Left cardiac atrium (tissue), 4 donors: ENCODE measurements around the gene DYNC1I1. TPM values are rescaled to one million over a fixed set of nuclear protein-coding genes. Genes with fewer than 3 reads are reported as not detected.

Source experiments
- ATAC-seq, 2 donors: fragments of 200-7000 bp; cut with Tn5 transposase; one replicate each; pipeline ENCODE4 v1.9.1; 2020; ENCODE audit warnings: mild to moderate bottlenecking in 2 of 2, moderate library complexity in 2 of 2
- DNase-seq: peaks from one replicate; pipeline ENCODE4 v3.0.0-alpha.2; 2020
- intact Hi-C, 2 donors: fragments of 100-400 bp; cut with DNase I; formaldehyde crosslinking; loops; one replicate each; pipeline versions ENCODE4 v1.14.1 to v1.15.1; 2022 to 2023
- total RNA-seq, 2 donors: library from RNA; stranded (reverse); fragmentation: NEBNext Ultra II Directional; extraction: Animal tissue kit (Norgen Biotek cat#: 25700); gene quantifications; one replicate each; pipeline ENCODE4 v1.2.1, GENCODE V29; 2021
- donor health status: DM: no; HTN: yes; CAD: no.
- donor health status: DM: no; HTN: yes; CAD: no; lungs with severe emphysema.
- donor health status: DM: yes; HTN: yes; CAD: no.
- donor health status: Dilated cardiomyopathy.

The DYNC1I1 gene
- total RNA-seq, 2 donors from 2014 or later, result 18.5 to 23.6 TPM

- ATAC-seq, result no peak
- DNase-seq, result no peak
- intact Hi-C loops, result no loop called here
Measured at GRCh38 chr7:96033009-96033598, 260.8 kb downstream of the DYNC1I1 start.

DNA sequence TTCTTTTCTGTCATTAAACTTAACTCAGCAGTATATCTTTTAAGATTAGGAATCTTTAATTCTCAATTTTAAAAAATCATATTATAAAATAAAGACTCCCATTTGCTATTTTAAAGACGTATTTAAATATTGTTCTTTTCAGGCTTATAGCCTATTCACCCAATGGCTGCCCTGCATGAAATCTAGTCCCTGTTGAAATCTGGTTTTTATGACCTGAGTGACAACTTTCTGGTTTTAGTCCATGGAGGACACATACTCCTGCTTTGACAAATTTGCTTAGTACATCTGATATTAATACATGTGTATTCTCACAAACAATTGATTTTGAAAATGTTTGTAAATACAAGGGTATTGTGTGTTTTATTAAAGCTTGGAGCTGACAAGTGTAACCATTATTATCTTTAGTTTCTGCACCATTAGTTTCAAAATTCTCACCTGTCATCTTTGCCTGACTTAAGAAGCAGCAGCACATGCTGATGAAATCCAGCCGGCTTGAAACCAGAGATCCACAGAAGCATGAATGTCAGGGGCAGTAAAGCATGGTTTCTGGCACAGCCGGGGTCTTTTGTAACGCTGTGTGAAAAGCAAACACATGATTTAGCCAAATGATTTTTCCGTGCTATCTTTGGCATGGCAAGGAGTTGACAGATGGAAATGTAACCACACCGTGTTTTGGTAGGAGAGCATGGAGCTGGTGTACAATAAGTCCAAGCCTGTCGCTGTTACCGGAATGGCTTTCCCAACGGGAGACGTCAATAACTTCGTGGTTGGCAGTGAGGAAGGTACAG, 262.8 kb downstream of the DYNC1I1 start:
- ATAC-seq (peak in 1 of 2 donors; percentile 16), DNase-seq (peak; percentile 28)
- intact Hi-C loops, result no loop called here

- ATAC-seq (no peak), DNase-seq (no peak)
- intact Hi-C loops, result no loop called here
Measured at GRCh38 chr7:96040250-96040772, 268.0 kb downstream of the DYNC1I1 start.

- DNase-seq (no peak), ATAC-seq (no peak)
- intact Hi-C loops, result no loop called here
Measured at GRCh38 chr7:96041171-96041570, 268.8 kb downstream of the DYNC1I1 start.

DNA sequence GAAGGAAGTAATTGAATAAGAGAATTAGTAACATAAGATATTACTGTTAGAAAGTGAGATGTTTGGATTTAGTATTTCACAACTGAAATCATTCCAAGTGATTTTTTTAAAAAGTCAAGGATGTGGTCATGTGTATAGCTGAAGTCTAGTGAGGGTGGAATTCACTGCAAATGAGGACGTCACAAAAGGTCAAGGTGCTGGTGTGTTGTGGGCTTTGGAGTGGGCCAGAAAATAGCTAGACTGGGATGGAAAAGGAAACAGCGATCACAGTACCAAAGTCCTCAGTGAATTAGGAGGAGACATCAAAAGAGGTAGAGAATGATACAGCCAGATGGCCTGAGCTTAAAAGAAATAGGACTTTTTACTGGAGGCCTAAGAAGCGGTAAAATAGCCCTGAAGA, 272.8 kb downstream of the DYNC1I1 start:
- no peak for DNase-seq
- ATAC-seq, result no peak
- intact Hi-C loops, result no loop called here

GRCh38 chr7:96045919-96046318, 273.6 kb downstream of the DYNC1I1 start:
- DNase-seq, result no peak
- ATAC-seq, result no peak
- intact Hi-C loops, result no loop called here

GRCh38 chr7:96052289-96052688, 279.9 kb downstream of the DYNC1I1 start:
- intact Hi-C loops, result no loop called here
- ATAC-seq (no peak), DNase-seq (no peak)

DNA sequence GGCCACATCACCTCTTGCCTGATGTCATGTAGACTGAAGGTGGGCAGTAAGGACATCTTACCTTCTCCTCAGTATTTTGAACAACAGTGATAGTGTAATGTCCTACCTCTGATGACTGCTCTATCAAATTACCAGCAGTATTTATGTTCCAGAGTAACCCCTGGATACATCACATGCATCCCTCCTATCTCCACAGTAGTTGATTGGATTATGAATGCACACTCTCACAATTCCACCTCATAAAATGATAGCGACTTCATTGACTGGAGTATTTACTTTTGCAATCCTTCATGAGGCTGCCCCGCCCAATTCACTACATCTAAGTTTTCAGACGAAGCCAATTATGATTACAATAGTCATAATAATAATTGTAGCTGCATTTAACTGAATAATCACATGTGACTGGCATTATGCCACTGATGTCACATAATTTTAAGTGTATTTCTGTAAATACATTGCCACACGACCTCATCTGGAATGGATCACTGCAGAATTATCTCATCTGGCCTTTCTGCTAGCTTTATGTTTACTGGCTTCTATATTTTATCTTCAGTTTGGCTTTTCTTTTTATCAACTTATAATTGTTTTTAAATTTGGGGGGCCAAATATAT, 280.6 kb downstream of the DYNC1I1 start:
- ATAC-seq (no peak), DNase-seq (no peak)
- intact Hi-C loops, result no loop called here

DNA sequence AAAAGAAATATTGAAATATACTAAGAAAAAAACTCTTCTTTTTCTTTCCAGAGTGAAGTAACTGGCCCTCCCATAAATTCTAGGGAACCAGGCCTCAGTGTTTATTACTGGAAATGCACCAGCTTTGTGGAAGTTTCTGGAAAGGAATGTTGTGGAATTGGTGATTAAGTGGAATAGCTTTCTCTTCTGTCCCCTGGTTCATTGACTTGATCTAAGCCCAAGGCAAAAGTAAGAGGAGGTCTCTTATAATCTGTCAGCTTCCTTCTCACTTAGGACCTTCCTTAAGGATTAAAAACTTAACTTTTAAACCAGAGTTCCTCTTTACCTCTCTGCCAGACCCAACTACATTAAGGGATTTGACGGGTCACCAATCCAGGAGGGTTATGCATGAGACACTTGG, 283.4 kb downstream of the DYNC1I1 start:
- ATAC-seq (no peak), DNase-seq (no peak)
- intact Hi-C loops, result no loop called here

DNA sequence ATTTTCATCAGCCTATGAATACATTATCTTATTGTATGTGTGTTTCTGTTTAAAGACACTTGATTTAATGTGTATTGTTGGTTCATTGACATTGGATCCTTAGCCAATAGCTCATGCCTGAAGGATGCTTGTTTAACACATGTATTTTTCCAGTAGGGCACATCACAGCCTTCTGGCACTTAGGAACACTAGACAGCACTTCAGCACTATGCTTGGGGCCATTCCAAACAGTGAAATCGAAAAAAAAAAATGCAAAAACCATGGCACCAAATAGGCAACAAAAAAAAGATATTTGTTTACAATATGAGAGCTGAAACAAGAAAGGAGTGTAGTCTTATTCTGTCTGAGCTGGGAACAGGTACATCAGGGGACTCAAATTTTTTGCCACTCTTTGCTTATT, 286.7 kb downstream of the DYNC1I1 start:
- intact Hi-C loops, result no loop called here
- DNase-seq, result no peak
- no peak for ATAC-seq

- no peak for ATAC-seq
- intact Hi-C loops, result no loop called here
- DNase-seq, result no peak
Measured at GRCh38 chr7:96061009-96061408, 288.7 kb downstream of the DYNC1I1 start.

DNA sequence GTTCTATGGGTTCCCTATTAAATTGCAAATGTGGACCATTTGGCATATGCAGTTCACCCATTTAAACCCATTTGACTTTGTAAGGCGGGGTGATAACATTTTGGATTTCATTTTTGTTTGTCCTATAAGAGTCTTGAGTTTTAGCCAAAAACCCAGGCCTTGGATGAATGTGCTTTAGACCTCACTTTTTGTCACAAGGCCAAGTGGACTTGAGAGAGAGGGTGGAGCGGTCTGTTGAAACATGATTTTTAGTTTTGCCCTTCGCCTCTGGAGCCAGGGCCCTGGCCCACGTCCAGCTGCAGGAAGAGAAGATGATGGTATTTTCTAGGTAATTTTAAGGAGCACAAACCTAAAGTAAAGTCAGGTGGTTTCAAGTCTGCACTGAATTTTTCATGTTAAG, 289.5 kb downstream of the DYNC1I1 start:
- DNase-seq, result no peak
- intact Hi-C loops, result no loop called here
- peak in 1 of 2 donors; percentile 37 for ATAC-seq

- intact Hi-C loops, result no loop called here
- DNase-seq (no peak), ATAC-seq (no peak)
Measured at GRCh38 chr7:96067321-96067720, 295.0 kb downstream of the DYNC1I1 start.

GRCh38 chr7:96069401-96069800, 297.0 kb downstream of the DYNC1I1 start:
- DNase-seq, result no peak
- intact Hi-C loops, result no loop called here
- ATAC-seq, result no peak

GRCh38 chr7:96074871-96075270, 302.5 kb downstream of the DYNC1I1 start:
- DNase-seq (no peak), ATAC-seq (no peak)
- intact Hi-C loops, result loop anchor here (2.0 to 10.0 kb wide), 2 partner anchors 950 to 952 kb away; partner anchors contain the start of gene DLX5 (in 1 of the 2)

DNA sequence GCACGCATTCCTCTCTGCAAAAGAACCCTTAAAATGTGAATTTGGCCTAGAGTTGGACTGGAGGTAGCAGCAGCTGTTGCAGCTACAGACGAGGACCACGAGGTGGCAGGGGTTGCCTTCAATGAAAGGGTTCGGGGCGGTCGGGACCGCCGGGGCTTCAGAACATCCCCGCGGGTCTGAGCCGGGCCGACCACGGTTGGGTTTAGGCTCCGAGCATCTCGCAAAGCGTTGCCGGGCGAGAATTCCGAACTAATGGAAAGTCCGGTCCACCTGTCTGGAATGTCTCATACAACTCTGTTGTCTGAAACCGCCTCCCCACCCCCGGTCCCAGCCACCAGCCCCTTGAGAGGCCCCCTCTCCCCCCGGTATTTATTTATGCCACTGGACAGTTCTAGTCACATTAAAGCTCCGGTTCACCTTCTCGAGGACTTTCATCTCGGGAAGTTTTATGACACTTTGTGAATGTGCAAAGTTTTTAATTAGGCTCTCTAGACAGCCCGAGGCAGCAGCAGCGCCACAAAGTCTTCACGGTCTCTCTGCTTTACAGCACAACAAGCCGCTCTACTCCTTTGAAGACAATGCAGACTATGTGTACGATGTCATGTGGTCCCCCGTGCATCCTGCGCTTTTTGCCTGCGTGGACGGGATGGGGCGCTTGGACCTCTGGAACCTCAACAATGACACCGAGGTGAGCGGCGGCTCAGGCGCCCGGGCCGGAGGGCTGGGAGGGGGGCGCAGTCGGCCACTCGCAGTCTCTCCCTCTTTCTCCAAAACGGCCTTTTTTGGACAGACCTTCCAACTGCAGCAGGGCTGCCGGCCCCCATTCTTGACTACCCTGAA, 303.4 kb downstream of the DYNC1I1 start:
- ATAC-seq, result peak; percentile 96 to 98
- intact Hi-C loops, result loop anchor here (2.0 to 10.0 kb wide), 2 partner anchors 949 to 951 kb away; partner anchors contain the start of gene DLX5 (in 1 of the 2)

GRCh38 chr7:96076350-96076707, 304.0 kb downstream of the DYNC1I1 start:
- DNase-seq (no peak), ATAC-seq (no peak)
- intact Hi-C loops, result loop anchor here in 1 of 2 donors (10.0 kb wide), 1 partner anchor 948 kb away; the partner anchor contains the start of gene DLX5

More for the DNA sequence above, 303.4 kb downstream of the DYNC1I1 start:
- peak; percentile 68 for DNase-seq

DNA sequence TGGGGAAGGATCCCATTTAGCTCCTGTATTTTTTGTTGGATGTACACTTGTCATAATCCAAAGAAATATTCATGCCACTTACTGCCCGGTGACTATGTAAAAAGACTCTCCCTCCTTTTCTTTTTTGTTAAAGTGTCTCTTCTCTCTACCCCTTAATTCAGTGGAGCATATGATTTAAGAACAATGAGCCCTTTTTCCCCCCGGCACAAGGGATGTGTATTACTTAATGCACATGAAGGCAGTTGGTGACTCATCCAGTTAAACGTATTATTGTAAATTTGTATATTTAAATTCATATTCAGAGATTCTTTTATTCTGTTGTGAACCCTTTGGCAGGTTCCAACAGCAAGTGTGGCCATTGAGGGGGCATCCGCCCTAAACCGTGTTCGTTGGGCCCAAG, 307.7 kb downstream of the DYNC1I1 start:
- intact Hi-C loops, result no loop called here
- ATAC-seq, result no peak

DNA sequence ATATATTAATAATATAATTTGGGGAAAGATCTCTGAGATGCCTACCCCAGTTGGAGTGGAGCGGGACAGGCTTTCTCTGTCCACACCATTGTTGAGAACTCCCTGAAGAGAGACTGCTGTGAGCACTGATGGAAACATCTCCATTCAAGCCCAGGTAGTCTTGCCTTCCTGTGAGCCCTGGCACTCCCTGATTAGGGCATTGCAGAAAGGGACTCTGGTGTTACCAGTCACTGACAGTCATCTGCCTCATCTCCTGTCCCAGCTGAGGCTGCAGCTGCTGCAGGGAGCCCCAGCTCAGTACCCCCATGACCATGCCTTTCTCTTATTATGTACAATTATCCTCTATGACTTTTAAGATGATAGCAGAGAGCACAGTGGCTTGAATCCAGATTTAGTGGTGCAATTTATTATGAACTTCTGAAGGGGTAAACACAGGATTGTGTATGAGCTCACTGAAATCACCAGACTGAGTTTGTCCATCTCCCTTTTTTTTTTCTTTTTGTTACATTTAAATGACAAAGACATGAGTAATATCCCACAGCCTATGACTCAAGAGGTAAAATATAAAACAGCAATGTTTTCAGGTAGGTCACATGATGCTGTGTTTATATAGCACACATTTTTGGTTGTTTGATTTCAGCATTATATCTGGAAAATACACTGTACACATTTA, 312.7 kb downstream of the DYNC1I1 start:
- no peak for DNase-seq
- intact Hi-C loops, result no loop called here
- no peak for ATAC-seq

More for the DNA sequence above, 307.7 kb downstream of the DYNC1I1 start:
- DNase-seq, result no peak
